ENCODE results near the gene PALD1.

Gene PALD1

DNA sequence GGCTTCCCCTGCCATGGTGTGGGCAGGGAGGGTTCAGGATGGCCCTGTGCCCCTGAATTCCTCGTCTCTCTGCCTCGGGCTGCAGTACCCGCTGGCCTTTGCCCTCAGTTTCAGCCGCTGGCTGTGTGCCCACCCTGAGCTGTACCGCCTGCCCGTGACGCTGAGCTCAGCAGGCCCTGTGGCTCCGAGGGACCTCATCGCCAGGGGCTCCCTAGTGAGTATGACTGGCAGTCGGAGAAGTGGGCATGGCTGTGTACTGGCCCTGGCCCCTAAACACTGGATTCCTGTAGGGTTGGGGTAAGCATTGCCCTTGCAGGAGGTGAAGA is 59.6 kb downstream of the PALD1 start:
- no peak for DNase-seq

DNA sequence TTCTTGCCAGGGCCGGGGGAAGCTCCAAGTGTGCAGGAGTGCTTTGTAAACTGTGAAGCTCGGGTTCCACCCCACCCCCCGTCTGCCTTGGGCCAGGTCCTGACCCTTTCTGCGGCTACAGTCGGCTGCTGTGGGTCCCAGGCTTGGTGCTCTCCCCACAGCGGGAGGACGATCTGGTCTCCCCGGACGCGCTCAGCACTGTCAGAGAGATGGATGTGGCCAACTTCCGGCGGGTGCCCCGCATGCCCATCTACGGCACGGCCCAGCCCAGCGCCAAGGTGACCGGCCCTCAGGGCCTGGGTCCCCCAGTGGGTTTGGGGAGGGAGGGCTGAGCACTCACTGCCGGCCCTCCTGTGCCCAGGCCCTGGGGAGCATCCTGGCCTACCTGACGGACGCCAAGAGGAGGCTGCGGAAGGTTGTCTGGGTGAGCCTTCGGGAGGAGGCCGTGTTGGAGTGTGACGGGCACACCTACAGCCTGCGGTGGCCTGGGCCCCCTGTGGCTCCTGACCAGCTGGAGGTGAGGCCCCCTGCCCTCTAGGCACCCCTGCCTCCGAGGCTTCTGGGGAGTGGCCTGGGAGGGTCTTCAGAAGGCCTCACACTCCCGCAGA is 60.3 kb downstream of the PALD1 start:
- DNase-seq: no peak

DNA sequence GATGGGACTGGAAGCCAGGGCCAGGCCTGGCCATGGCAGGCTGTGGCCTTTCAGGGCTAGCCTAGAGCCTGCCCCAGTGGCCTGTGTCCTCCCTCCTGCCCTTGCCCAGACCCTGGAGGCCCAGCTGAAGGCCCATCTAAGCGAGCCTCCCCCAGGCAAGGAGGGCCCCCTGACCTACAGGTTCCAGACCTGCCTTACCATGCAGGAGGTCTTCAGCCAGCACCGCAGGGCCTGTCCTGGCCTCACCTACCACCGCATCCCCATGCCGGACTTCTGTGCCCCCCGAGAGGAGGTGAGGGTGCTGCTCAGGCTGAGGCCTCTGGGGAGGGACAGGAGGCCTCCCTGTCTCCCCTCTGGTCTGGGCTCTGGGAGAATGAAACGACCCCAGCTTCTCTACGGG is 60.9 kb downstream of the PALD1 start:
- no peak for DNase-seq

DNA sequence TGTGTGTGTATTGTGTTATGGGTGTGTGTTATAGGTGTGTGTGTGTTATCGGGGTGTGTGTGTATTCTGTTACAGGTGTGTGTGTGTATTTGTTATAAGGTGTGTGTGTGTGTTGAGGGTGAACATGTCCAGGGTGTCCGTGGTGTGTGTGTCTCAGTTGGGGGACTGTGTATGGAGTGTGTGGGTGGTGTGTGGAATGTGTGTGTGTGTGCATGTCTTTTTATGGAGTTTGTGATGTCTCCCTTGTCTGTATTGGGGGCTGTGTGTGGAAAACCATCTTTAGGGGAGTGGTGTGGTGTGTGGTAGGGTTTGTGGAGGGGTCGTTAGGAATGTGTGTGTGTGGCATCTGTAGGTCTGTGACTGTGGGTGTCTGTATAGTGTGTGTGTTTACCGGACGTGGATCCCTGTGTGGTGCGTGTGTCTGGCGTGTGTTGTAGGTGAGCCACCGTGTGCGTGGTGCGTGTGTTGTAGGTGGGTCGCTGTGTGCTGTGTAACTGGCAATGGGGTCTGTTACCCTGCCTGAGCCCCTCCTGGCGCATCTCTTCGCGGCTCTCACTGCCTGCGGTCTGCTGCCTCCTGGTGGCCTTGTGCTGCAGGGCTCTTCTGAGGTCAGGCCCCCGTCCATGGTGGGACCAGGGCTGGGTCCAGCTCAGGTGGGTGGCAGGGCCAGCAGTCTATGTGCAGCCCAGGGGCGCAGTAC is 61.7 kb downstream of the PALD1 start:
- DNase-seq: peak; percentile 39

DNA sequence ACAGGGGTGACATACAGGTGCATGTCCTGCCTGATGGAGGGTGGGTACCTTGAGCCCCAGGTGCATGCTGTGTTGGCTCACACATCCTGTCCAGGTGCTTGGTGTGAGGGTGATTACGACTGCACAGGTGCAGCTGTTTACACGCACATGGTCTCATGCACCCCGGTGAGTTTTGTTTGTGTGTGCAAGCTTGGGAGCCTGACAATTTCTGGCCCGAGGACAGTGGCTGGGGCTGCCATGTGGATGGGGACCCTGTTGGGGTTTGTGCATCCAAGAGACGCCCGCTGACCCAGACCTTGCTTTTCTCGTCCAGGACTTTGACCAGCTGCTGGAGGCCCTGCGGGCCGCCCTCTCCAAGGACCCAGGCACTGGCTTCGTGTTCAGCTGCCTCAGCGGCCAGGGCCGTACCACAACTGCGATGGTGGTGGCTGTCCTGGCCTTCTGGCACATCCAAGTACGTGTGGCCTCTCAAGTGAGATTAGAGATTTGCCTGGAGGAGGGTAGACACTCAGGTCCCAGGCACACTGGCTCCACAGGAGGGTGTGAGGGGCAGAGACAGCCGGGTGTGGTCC is 62.3 kb downstream of the PALD1 start:
- no peak for DNase-seq

DNA sequence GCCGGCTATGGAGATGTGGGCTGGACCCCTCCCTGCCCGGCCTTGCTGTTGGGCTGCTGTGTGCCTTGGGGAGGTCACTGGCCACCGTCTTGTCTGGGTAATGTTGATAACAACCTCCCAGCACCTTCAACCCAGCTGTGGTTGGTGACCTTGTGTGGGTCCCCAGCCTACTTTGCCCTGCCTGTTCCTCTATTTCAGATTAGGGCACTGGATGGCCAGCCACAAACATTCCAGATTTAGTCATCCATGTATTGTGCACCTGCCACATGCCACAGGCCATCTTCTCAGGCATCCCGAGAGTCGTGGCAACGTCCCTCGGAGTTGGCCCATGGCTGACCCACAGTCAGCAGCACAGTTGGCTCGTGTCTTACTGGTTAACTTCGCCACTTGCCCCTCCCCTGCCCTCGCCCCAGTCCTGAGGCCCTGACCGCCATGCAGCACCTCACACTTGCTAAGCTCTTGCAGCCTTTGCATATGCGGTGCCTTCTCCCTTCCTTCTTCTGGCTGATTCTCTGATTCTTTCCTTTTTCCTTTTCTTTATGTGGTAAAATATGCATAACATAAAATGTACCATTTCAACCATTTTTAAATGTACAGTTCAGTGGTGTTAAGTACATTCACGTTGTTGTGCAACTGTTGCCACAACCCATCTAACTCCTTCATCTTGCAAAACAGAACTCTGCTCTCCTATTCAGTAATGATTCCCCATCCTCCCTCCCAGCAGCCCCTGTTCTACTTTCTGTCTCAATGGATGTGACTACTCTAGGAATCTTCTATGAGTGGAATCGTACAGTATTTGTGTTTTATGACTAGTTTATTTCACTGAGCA is 63.4 kb downstream of the PALD1 start:
- no peak for DNase-seq

DNA sequence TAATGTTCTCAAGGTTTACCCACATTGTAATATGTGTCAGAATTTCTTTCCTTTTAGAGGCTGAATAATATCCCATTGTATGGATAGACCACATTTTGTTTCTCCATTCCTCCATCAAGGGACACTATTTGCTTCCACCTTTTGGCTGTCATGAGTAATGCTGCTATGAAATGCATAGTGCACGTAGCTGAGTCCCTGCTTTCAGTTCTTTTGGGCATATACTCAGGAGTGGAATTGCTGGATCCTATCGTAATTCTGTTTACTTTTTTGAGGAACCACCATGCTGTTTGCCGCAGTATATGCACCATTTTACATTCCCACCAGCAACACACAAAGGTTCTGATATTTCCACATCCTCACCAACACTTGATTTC is 64.0 kb downstream of the PALD1 start:
- no peak for DNase-seq

DNA sequence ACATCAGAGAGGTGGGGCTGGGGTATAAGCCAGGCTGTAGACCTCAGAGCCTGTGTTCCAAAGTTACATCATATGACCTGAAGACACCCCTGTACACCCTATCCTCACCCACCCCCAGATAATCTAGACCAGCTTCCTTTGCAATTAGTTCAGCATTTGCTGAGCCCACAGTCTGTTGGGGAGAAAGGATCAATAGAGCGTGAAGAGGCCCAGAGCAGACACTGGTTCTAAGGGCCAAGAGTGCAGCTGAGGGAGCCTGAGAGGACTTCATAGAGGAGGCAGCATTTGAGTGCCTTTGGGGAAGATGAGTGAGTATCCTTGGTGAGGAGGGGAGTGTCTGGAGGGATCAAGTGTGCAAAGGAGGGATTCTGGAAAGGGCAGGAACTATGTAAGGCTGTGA is 65.3 kb downstream of the PALD1 start:
- DNase-seq: no peak

DNA sequence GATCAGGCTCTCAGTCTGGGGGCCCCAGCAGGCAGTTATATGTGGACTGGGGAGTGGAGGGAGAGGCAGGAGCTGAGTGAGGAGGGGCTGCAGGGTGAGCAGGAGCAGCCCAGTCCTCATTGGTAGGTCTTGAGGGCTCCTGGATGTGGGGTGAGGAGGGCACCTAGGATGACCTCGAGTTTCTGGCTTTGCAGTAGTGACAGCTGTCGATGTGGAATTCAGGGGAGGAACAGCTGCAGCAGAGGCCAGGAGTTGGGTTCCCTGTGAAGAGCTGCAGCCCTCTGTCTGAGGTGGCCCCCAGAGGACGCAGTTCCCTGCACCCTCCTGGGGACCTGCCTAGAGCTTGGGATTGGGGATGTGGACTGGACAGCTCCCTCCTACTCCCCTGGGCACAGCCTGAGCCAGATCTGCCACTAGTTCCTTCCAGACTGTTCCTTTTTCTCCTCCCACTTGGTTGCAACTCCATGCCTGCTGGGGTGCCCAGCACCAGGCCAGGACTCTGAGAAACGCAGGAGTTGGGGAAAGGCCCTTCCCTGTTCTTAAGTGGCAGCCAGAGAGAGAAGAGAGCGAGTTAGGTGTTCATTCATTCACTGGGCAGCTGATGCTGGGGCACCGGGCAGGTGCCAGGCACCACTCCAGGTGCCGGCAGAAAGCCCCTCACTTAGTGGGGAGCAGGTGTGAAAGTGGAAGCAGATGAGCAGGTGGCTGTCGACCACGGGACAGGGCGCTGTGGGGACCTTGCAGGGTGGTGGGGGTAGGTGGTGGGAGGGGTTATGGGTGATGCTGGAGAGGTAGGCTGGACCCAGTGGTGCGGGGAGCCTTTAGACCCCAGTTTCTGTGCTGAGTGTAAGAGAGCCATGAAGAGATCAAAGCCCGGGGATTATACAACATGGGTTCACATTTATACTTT is 66.1 kb downstream of the PALD1 start:
- DNase-seq: no peak

DNA sequence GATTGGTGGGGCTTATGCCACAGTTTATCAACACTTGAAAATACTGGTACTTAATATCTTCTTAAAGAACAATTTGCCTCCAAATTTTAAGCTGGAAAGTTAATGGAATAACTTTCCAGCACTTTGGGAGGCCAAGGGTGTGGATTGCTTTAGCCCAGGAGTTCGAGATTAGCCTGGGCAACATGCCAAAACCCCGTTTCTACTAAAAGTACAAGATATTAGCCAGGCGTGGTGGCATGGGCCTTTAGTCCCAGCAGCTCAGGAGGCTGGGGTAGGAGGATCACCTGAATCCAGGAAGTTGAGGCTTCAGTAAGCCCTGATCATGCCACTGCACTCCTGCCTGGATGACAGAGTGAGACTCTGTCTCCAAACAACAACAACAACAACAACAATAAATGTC is 68.0 kb downstream of the PALD1 start:
- no peak for DNase-seq

DNA sequence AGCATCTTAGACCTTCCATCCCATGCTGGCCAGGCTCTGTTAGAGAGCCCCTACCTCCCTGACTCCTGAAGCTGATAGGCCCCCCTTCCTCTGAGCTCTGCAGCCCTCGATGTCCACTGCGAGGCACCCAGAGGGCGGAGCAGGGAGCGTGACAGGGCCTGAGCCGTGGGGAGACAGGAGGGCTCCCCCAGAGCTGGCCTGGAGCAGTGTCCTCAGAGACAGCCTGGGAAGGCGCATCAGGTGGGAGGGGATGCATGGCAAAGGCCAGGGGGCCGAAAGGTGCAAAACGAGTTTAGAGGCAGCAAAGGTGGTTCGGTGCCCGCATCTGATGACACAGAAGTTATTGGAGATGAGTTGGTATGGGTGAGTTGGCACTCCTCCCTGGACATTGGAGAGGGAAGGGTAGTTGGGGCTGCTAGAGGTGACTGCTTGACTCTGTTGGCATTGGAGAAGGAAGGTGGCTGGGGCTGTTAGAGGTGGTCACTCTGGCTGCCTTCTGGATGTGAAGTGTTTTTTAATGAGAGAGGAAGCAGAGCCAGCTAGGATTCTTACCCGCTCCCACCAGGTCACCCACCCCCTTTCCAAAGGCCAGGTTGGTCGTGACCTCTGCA is 70.9 kb downstream of the PALD1 start:
- no peak for DNase-seq

DNA sequence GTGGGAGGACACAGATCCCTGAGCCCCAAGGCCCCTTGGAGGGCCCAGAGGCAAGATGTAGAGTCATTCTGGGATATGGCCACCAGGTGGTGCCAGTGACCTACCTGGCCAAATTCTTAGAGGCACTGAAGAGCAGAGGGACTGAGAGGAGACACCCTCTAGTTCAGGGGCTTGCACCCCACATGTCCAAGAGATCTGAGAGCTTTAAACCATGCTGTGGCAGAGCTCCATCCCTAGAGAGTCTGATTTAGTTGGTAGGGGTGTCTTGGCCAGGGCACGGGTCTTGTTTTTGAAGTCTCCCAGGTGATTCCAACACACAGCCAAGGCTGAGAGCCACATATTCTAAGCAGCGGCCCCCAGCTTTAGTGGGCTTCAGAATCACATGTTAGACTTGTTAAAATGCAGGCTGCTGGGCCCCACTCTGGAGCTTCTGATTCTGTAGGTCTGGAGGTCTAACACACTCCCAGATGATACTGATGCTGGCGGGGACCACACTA is 71.4 kb downstream of the PALD1 start:
- DNase-seq: peak; percentile 79

DNA sequence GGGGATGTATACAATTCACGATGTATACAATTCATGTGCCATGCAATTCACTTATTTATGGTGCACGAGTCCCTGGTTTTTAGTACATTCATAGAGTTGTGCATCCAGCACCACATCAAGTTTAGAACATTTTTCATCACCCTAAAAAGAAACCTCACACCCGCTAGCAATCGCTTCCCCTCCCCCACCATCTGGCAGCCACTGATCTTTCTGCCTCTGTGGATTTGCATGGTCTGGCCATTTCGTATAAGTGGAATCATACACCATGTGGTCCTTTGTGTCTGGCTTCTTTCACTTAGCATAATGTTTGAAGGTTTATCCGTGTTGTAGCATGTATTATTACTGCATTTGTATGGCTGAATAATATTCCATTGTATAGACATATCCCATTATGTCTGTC is 71.9 kb downstream of the PALD1 start:
- no peak for DNase-seq

DNA sequence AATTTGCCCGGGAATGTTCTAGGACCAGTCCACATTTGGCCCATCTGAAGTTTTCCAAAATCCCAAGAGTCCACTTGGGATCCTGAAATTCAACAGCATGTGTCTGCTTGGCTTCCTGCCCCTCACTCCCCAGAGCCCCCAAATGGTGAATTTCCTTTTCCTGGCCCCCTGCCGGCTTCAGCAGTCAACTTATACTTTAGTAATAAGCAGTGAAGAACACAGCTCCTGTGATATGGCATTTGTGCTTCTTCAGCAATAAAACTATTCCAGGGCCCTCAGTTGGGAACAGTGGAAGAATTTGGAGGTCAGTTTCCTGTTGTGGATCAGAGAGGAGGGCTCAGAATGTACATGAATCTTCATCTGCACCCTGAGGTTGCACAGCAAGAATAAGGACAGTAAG is 72.9 kb downstream of the PALD1 start:
- no peak for DNase-seq

DNA sequence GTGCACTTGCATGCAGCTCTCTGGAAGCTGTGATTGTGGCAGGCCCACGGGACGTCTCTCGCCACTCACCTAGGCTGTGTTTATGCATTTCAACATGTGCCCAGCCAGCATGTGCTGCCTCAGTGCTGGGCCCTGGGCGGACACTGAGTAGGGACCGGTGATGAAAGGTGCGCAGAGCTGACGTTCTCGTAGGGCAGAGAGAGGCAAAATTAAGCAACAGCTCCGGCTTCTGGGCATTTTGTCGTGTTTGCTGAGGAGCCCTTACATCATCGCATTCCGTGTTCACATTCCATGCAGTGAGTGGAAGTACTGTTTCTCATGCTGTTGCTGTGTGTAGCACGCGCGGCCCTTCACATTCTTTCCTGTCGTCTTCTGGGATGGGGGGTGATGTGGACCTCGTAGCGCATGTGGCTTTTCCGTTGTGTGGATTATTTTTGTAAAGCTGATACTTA is 73.4 kb downstream of the PALD1 start:
- no peak for DNase-seq

DNA sequence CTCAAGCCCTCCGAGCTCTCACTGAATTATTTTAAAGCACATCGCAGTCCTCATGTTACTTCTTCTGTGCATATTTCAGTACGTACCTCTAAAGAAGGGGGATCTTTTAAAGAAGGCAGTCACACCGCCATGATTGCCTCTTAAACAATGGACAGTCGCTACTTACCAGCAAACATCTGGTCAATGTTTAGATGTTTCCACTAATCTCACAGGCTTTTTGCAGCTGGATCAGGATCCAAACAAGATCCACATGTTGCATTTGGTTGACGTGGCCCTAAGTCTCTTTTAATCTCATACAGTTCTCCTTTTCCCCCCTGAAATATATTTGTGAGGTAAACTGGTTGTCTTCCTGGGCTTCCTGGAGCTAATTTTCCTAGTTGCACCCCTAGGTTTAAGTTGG is 74.0 kb downstream of the PALD1 start:
- no peak for DNase-seq

DNA sequence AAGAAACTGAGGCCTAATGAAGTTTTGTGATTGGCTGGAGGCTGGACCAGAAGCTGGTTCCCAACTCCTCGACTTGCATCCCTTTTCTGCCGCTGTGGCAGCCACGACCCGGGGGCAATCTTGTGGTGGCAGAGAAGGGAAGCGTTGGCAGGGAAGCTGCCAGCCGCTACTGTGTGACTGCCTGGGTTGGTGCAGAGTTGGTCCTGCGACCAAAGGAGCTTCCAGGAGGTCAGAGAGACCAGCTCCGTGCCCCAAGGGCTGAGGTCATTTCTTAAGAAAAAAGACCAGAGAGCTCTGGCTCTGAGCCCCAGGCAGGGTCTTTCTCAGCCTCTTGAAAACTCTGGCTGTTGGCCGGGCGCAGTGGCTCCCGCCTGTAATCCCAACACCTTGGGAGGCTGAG is 76.8 kb downstream of the PALD1 start:
- DNase-seq: no peak

DNA sequence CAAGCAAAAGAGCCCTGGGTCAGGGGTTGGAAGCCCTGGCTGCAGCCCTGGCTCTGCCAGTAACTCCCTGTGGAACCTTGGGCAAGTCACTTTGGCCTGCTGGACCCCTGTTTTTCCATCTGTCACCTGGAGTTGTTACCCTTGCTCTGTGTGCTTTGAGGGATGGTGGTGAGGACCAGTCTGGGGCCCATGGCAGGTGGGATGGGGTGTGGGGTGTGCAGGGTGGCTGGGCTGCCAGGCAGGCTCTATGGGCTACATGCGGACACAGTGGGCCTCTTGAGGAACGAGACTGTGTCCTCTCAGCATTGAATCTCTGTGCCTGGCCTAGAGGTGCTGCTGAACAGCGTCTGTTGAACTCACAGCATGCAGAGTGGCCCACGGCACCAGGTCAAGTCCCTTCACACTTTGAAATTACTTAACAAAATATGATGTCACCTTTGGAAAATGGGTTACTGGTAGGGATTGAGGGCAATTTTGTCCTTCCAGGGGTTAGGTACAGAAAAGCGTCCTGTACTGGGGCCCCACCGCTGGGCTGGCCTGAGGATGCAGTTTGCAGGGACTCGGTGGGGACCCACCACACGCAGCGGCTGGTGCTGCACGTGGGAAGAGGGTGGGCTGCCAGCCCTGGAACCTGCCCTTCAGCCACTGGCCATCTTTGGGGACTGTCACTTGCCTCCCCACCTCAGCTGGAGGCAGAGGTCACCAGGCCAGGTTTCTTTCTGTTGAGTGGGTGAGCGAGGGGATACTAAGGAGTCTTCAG is 78.7 kb downstream of the PALD1 start:
- no peak for DNase-seq

DNA sequence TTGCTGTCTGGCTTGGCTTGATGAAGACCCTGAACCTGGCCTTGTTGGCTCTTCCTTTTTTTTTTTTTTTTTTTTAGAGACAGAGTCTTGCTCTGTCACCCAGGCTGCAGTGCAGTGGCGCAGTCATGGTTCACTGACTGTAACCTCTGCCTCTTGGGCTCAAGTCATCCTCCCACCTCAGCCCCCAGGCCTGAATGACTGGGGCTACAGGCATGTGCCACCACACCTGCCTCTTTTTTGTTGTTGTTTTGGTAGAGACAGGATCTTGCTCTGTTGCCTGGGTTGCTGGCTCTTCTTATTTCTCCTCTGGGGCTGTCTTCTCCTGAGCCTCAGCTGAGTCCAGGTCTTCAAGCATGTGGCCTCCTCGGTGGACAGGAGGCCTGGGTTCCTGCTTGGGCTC is 79.3 kb downstream of the PALD1 start:
- no peak for DNase-seq

DNA sequence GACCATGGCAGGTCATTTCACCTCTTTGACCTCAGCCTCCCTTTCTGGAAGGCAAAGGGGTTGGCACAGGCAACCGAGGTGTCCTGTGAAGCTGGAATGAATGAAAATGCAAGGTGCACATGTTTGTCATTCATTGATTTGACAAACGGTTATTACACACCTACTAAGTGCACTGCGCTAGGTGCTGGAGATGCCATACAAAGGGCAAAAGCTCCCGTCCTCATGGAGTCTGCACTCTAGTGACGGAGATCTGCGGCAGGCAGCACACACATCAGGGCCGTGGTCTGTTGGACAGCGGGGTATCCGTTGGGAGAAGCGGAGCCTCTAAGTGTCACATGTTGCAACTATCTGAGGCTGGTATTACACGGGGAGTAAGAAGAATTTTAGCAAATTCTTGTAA is 79.7 kb downstream of the PALD1 start:
- DNase-seq: no peak

Data from CD4-positive, alpha-beta T cell treated with Interleukin-6 for 4 hours (primary cell).